ENCODE data around the gene HSF5. TPM values are rescaled to one million over a fixed set of nuclear protein-coding genes. Genes with fewer than 3 reads are reported as not detected.

HSF5 gene
- total RNA-seq, 1 donor from 2014 or later, result 0.09 TPM

GRCh38 chr17:58421711-58422110 lies 66.5 kb downstream of the HSF5 start:
- no peak overlapping the region for H3K4me3 Mint-ChIP-seq
- H3K9me3 Mint-ChIP-seq, result no peaks in the 10 kb centered on the region
- peaks cover 13% of the 10 kb centered on the region for H3K4me1 Mint-ChIP-seq
- no peaks in the 10 kb centered on the region for H3K36me3 Mint-ChIP-seq
- no peaks in the 10 kb centered on the region for H3K27me3 Mint-ChIP-seq (ENCODE audit: low read depth)
- H3K27ac Mint-ChIP-seq, result no peak overlapping the region
- TF ChIP-seq CTCF (IDR thresholded peaks at IDR 0.05; ENCODE audit: unreplicated experiment), result no peak
- DNase-seq (ENCODE audit: low spot score in 2 of 2, unreplicated experiment in 2 of 2), result no peak

GRCh38 chr17:58420827-58421226 lies 67.4 kb downstream of the HSF5 start:
- peaks cover 17% of the 10 kb centered on the region for H3K4me1 Mint-ChIP-seq
- no peaks in the 10 kb centered on the region for H3K9me3 Mint-ChIP-seq
- H3K4me3 Mint-ChIP-seq, result no peak overlapping the region
- no peak for TF ChIP-seq CTCF (IDR thresholded peaks at IDR 0.05; ENCODE audit: unreplicated experiment)
- H3K36me3 Mint-ChIP-seq, result no peaks in the 10 kb centered on the region
- DNase-seq (ENCODE audit: low spot score in 2 of 2, unreplicated experiment in 2 of 2), result no peak
- no peak overlapping the region for H3K27ac Mint-ChIP-seq
- no peaks in the 10 kb centered on the region for H3K27me3 Mint-ChIP-seq (ENCODE audit: low read depth)

GRCh38 chr17:58417300-58418092 lies 70.7 kb downstream of the HSF5 start, which contains the start of gene RNF43:
TSS of gene RNF43 (minus strand) at chr17:58417534. CDS start at chr17:58415577, 1,957 bp downstream.
- Mint-ChIP-seq H3K27ac (peak within 1 kb of the TSS; percentile 97), H3K4me1 (peaks cover 43% of the 10 kb centered on the region), H3K36me3 (no peaks in the 10 kb centered on the region), H3K4me3 (peak within 1 kb of the TSS; percentile 92), H3K9me3 (no peaks in the 10 kb centered on the region), H3K27me3 (ENCODE audit: low read depth) (no peaks in the 10 kb centered on the region)
- peak; percentile 48 for TF ChIP-seq CTCF (IDR thresholded peaks at IDR 0.05; ENCODE audit: unreplicated experiment)
- peak; percentile 86 to 88 for DNase-seq (ENCODE audit: low spot score in 2 of 2, unreplicated experiment in 2 of 2)

GRCh38 chr17:58416937-58417299 lies 71.3 kb downstream of the HSF5 start:
- peak overlapping the region; percentile 97 for H3K27ac Mint-ChIP-seq
- H3K9me3 Mint-ChIP-seq, result no peaks in the 10 kb centered on the region
- peak overlapping the region; percentile 92 for H3K4me3 Mint-ChIP-seq

GRCh38 chr17:58416396-58416795 lies 71.8 kb downstream of the HSF5 start:
- H3K4me3 Mint-ChIP-seq, result peak overlapping the region; percentile 92
- H3K36me3 Mint-ChIP-seq, result no peaks in the 10 kb centered on the region
- no peak for DNase-seq (ENCODE audit: low spot score in 2 of 2, unreplicated experiment in 2 of 2)
- peaks cover 51% of the 10 kb centered on the region for H3K4me1 Mint-ChIP-seq
- no peaks in the 10 kb centered on the region for H3K9me3 Mint-ChIP-seq
- peak overlapping the region; percentile 97 for H3K27ac Mint-ChIP-seq
- no peaks in the 10 kb centered on the region for H3K27me3 Mint-ChIP-seq (ENCODE audit: low read depth)
- no peak for TF ChIP-seq CTCF (IDR thresholded peaks at IDR 0.05; ENCODE audit: unreplicated experiment)

More at GRCh38 chr17:58416937-58417299, 71.3 kb downstream of the HSF5 start:
- DNase-seq (ENCODE audit: low spot score in 2 of 2, unreplicated experiment in 2 of 2), result no peak
- Mint-ChIP-seq H3K36me3 (no peaks in the 10 kb centered on the region), H3K27me3 (ENCODE audit: low read depth) (no peaks in the 10 kb centered on the region), H3K4me1 (peaks cover 49% of the 10 kb centered on the region)
- no peak for TF ChIP-seq CTCF (IDR thresholded peaks at IDR 0.05; ENCODE audit: unreplicated experiment)
